ENCODE measurements around the gene ZNF182.
"Not testable (repeated sequence)": the region's sequence is repeated elsewhere in the genome, so short reads cannot be mapped to it uniquely, and the experiment has no call there.

DNA sequence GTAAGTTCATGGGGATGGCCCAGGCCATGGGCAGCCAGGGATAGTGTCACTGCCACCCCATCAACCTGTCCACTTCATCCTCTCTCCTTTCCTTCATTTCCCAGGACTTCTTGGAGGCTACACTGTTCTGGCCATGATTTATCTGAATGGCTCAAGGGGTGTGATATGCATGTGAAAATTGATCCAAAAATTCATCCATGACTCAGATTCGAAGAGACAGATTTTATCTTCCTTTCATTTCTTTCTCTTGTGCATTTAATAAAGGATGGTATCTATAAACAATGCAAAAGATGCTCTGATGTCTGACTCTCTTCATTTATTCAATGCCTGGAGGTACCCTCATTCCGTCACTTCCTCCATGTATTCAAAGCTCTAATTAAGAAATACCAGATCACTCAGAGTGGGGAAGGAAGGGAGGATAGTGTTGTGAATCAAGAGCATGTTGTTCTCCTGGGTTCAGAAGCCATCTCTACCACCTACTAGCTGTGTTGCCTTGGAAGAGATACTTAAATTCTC is 5.7 kb upstream of the ZNF182 start:
- not testable (repeated sequence) for TF ChIP-seq EZH2 (IDR thresholded peaks at IDR 0.05; ENCODE audit: insufficient read depth, poor library complexity, severe bottlenecking); EZH2phosphoT487 (IDR thresholded peaks at IDR 0.05; ENCODE audit: insufficient read depth, low read depth)
